ENCODE results near the gene CLDN5. TPM values are rescaled to one million over a fixed set of nuclear protein-coding genes. Genes with fewer than 3 reads are reported as not detected.

The CLDN5 gene
- 2.1 and 16.7 TPM in 2 replicates for total RNA-seq

GRCh38 chr22:19524170-19525115, at the start of gene CLDN5:
Gene CLDN5, minus strand, starts transcription at chr22:19524410. Its CDS starts 155 bp downstream, at chr22:19524255.

GRCh38 chr22:19479355-19480172, 44.6 kb downstream of the CLDN5 start, which contains the start of gene CDC45:
Gene CDC45, plus strand, starts transcription at chr22:19479920. Its CDS starts 49 bp downstream, at chr22:19479969.

GRCh38 chr22:19478901-19479354, 45.3 kb downstream of the CLDN5 start, which contains the start of gene UFD1:
Gene UFD1, minus strand, starts transcription at chr22:19479193. Its CDS starts 108 bp downstream, at chr22:19479085.

Other genes with a start within 250 kb of the CLDN5 start
- gene CLTCL1, start 232.7 kb downstream of the CLDN5 start, total RNA-seq, result 5.6 and 11.8 TPM in 2 replicates
- 18.2 and 22.4 TPM in 2 replicates for gene HIRA, start 92.7 kb downstream of the CLDN5 start, total RNA-seq
- gene MRPL40, start 91.9 kb downstream of the CLDN5 start, total RNA-seq, result 33.5 and 38.3 TPM in 2 replicates
- 21.5 and 29.8 TPM in 2 replicates for gene C22orf39, start 76.7 kb downstream of the CLDN5 start, total RNA-seq
- gene UFD1, start 45.2 kb downstream of the CLDN5 start, total RNA-seq, result 20.1 and 21.8 TPM in 2 replicates
- gene CDC45, start 44.5 kb downstream of the CLDN5 start, total RNA-seq, result 1.1 and 3.1 TPM in 2 replicates
- gene SEPTIN5, start 190.1 kb upstream of the CLDN5 start, total RNA-seq, result 23.6 and 30.8 TPM in 2 replicates
- 8.9 and 13.4 TPM in 2 replicates for gene GP1BB, start 199.1 kb upstream of the CLDN5 start, total RNA-seq
- gene TBX1, start 236.4 kb upstream of the CLDN5 start, total RNA-seq, result 0.09 TPM in 1 of 2 replicates, not detected in the other